Bronchial epithelial cell (primary cell): ENCODE results near the gene IQSEC3. TPM values are rescaled to one million over a fixed set of nuclear protein-coding genes. Genes with fewer than 3 reads are reported as not detected.
A peak's percentile ranks its signal among the peaks of the same experiment; 100 is the strongest.
"Not testable (repeated sequence)": the region's sequence is repeated elsewhere in the genome, so short reads cannot be mapped to it uniquely, and the experiment has no call there.

ENCODE experiments used
- DNase-seq: peaks from one replicate; pipeline ENCODE4 v3.0.0-alpha.2; 2010; ENCODE audit warnings: low read depth
- FAIRE-seq: peaks from 2 replicates; lab custom pipeline; 2011; peaks lifted over from hg19 to GRCh38; lab: Jason Lieb, UNC
- H3K27me3 ChIP-seq: 2 replicates; pipeline ENCODE4 v1.5.1; 2011; ENCODE audit warnings: low read length; ENCODE audit not compliant: control insufficient read depth, insufficient read depth
- H3K36me3 ChIP-seq: 2 replicates; pipeline ENCODE4 v1.5.1; 2011; ENCODE audit warnings: low read length; ENCODE audit not compliant: control insufficient read depth, insufficient read depth
- H3K4me3 ChIP-seq: 2 replicates; pipeline ENCODE4 v1.5.1; 2011; ENCODE audit warnings: mild to moderate bottlenecking, low read depth, low read length, control low read depth
- total RNA-seq: library from RNA; depleted of rRNA; stranded (reverse); fragments of >200 nt; gene quantifications from 2 replicates; pipeline ENCODE4 v1.2.1, GENCODE V29; 2014
- TF ChIP-seq, protein P1 (sequence below): IDR thresholded peaks from 2 replicates; pipeline ENCODE4 v1.5.1; 2011; ENCODE audit warnings: mild to moderate bottlenecking, moderate library complexity, low read length, control low read depth, inconsistent platforms; ENCODE audit not compliant: insufficient read depth, severe bottlenecking

Gene IQSEC3
- total RNA-seq, 1 donor from 2014 or later = not detected

DNA sequence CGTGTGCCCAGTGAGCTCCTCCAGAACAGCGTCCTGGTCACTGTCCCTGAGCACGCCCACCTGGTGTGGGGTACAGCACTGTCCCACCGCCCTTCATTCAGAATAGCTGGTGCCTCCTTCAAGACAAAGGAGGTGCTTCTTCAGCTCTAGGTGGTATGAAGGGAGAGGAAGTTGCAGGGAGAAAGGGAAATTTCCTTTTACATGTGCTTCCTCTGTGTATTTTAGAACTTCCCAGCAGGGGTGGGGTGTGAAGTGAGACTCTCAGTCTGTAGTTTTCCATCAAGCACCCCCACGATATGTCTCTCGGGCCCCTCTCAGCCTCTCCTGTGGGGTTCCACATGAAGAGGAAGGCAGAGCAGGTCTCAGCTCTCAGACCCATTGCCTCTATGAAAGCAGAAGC is 148.5 kb downstream of the IQSEC3 start:
- DNase-seq = no peak
- Histone ChIP-seq H3K4me3 (no peak overlapping the region), H3K27me3 (peaks cover 9% of the 10 kb centered on the region), H3K36me3 (no peaks in the 10 kb centered on the region)
- no peak for FAIRE-seq
- TF ChIP-seq, protein P1, sequence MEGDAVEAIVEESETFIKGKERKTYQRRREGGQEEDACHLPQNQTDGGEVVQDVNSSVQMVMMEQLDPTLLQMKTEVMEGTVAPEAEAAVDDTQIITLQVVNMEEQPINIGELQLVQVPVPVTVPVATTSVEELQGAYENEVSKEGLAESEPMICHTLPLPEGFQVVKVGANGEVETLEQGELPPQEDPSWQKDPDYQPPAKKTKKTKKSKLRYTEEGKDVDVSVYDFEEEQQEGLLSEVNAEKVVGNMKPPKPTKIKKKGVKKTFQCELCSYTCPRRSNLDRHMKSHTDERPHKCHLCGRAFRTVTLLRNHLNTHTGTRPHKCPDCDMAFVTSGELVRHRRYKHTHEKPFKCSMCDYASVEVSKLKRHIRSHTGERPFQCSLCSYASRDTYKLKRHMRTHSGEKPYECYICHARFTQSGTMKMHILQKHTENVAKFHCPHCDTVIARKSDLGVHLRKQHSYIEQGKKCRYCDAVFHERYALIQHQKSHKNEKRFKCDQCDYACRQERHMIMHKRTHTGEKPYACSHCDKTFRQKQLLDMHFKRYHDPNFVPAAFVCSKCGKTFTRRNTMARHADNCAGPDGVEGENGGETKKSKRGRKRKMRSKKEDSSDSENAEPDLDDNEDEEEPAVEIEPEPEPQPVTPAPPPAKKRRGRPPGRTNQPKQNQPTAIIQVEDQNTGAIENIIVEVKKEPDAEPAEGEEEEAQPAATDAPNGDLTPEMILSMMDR = no peak

DNA sequence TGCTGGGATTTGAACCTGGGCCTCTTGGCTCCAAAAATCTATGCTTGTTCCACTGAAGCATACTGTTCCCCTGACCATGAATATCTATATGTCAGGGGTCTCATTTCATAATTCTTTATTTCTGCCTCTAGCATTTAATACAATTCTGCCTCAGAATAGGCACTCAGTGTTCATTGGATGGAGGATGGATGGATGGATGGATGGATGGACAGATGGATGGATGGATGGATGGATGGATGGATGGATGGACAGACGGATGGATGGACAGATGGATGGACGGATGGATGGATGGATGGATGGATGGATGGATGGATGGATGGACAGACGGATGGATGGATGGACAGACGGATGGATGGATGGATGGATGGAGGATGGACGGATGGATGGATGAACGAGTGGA is 150.5 kb downstream of the IQSEC3 start:
- not testable (repeated sequence) for H3K4me3 ChIP-seq, FAIRE-seq, H3K36me3 ChIP-seq, DNase-seq, H3K27me3 ChIP-seq

DNA sequence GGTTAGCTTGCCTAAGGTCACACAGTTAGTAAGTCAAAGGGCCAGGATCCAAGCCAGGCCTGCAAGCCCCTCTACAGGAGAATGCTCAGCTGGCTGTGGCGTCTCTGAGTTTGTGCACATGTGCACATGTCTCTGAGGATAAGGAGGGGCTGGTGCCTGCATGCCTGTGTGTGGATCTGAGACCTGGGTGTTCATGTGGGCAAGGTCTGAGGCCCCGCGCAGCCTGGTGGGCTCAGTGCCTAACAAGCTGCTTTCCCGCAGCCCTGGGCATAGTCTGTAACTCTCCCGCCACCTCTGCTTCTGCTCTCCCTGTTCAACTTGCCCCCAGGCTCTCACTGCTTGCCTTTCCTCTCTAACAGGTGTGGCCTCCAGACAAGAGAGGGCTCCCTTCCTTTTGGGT is 151.7 kb downstream of the IQSEC3 start:
- Histone ChIP-seq H3K27me3 (peaks cover 7% of the 10 kb centered on the region), H3K4me3 (no peak overlapping the region), H3K36me3 (no peaks in the 10 kb centered on the region)
- TF ChIP-seq, protein P1 = no peak
- no peak for DNase-seq
- FAIRE-seq = no peak

DNA sequence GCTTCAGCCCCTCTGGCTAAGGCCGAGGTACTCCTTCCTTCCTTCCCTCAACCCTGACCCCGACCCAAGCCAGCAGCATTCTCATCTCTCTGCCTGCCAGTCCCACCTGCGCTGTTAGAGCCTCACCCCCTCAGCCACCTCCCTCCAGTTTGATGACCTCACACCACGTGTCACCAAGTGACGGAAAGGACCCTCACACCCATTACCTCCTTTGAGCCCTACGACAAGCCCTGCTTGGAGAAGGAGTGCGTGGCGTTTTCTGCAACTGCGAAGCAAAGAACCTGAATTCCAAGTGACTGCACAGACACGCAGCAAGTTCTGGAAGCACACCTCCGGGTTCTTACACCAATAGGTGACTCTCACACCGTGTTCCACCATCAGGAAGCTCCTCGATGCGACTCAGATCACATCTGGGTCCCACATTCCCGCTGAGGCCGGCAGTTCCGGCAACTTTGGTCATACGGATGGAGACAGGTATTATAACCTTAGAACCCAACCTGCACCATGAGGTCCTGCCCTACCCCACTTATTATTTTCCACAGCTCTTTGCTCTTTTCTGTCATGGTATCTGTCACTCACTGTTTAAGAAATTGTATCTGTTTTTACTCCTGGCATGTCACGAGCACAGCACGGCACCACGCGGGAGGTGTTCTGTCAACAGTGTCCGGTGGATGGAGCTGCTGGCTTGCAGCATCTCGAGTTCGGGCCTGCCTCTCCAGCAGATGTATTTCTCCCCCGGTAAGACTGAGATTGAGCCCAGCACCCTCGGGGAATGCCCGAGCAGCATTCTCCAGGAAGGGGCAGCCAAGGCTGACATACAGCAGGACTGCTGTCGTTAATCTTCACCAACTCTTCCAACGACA is 152.4 kb downstream of the IQSEC3 start:
- no peaks in the 10 kb centered on the region for H3K36me3 ChIP-seq
- DNase-seq (no peak), FAIRE-seq (no peak)
- no peak overlapping the region for H3K4me3 ChIP-seq
- H3K27me3 ChIP-seq = peaks cover under 1% of the 10 kb centered on the region
- TF ChIP-seq, protein P1 = no peak

DNA sequence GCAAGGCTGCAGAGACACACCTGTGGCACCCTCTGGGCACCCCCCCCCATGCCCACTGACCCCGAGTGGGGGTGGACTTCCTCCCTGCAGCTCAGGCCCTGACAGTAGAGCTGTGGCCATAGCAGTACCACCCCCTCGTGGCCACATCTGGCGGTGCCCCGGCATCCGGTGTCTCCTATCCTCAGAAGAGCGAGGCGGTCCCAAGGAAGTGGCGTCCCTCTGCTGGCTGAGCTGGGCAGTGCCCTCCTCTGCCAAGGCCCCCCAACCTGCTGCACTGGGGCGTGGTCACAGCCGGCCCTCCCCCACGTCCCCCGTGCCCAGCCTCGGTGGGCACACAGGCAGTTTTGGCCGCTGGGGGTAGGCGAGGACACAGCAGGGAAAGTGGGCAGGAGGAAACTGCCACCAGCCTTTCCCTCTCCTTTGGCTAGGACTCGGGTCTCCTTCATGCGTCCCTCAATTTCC is 153.4 kb downstream of the IQSEC3 start:
- Histone ChIP-seq H3K36me3 (no peaks in the 10 kb centered on the region), H3K4me3 (no peak overlapping the region), H3K27me3 (no peaks in the 10 kb centered on the region)
- DNase-seq = peak; percentile 24
- FAIRE-seq = no peak
- TF ChIP-seq, protein P1 = peak; percentile 60

DNA sequence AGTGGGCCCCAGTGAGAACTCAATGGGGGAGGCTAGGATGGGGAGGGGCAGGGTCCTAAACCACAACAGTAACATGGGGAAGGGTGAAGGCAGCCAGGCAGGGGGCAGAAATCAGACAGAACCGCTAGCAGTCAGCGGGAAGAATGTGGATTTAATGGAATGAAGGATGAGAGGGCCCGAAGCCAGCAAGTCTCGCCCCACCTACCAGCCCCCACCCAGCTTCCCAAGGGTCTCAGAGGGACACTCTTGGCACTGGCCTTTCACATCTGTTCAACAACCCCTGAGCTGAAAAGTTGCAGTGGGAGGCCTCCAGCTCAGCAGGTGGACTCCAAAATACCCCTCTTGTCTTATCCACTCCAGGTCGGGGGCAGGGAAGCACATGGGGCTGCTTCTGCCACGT is 153.9 kb downstream of the IQSEC3 start:
- no peaks in the 10 kb centered on the region for H3K36me3 ChIP-seq
- H3K4me3 ChIP-seq = no peak overlapping the region
- DNase-seq (no peak), FAIRE-seq (no peak)
- no peaks in the 10 kb centered on the region for H3K27me3 ChIP-seq
- TF ChIP-seq, protein P1 = no peak
